ENCODE measurements around the gene PPM1L.
"Not testable (repeated sequence)": the region's sequence is repeated elsewhere in the genome, so short reads cannot be mapped to it uniquely, and the experiment has no call there.

PPM1L gene

GRCh38 chr3:160992712-160993111 is 236.7 kb downstream of the PPM1L start:
- no peak for DNase-seq

- DNase-seq, result no peak
Observed at GRCh38 chr3:160996811-160997210, 240.8 kb downstream of the PPM1L start.

DNA sequence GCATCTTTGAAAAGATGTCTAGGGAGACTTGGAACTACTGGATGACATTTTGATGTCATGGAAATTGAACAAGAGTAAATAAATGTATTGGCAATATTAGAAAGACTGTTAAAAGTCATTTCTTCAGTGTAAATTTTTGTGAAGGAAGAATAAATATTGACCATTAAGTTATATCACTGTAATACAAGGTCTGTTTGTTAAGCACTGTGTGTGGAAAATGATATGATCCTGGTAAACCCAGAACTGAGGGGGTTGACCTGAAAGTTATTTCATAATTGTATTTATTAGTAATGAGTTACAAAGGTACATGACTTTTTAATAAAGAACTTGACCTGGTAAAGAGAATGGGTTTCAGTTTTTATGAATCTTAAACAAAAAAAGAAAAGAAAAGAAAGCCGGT is 242.6 kb downstream of the PPM1L start:
- no peak for DNase-seq

DNA sequence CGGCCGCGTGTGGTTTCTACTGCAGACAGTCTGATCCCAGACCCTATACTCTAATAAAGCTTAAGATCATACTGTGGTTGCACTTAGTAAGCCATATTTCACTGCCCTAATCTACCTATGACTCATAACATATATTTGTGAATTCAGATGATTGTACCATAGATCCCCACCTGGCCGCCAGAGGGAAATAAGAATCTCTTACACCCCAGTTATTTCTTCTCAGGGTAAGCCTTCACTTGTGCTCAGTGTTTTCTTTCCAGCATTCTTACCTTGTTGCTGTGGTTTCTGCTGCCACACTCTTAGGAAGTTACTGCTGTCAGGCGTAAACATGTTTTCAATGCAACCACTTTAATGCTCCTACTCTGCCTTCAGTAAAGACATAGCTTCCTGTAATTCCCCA is 243.2 kb downstream of the PPM1L start:
- no peak for DNase-seq

GRCh38 chr3:161008086-161008485 is 252.1 kb downstream of the PPM1L start:
- no peak for DNase-seq

GRCh38 chr3:161010151-161010550 is 254.1 kb downstream of the PPM1L start:
- not testable (repeated sequence) for DNase-seq

- DNase-seq, result no peak
Observed at GRCh38 chr3:161014843-161015749, 259.1 kb downstream of the PPM1L start.

DNA sequence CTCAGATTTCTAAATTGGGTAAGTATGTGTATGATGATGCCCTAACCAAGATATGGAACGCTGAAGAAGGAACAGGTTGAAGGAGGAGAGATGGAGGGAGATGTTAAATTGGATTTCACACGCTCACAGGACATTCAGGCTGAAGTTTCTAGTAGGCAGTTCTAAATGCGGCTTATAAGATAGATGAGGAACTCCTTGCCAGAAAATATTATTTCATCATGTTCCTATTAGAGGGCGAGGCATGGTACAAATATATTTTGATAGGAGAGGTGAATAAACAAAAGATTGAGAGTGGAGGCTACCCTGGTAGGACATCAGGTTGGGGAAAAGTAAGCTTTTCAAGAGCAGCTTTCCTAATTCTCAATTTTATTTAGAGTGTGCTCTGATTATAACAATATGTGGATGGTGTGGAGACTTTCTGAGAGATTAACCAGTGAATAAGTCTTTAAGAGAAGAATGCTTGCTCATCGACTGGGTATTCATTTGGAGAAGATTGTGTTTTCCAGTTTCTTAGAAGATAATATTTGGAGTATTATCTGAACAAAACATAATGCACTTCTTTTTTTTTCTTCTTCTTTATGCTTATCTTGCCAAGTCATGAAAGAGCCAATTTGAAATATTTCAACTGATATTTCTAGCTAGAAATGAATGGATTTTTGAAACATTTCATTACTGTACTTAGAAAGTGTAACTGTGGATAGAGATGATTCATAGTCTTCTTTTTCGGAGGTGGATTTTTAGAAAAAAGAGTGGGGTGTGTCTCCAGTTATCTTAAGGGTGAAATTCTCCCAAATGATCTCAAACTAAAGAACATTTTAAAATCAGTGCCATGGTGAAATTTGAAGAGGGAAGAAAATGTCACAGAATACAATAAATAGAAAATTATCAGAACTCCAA is 260.6 kb downstream of the PPM1L start:
- no peak for DNase-seq

- no peak for DNase-seq
Observed at GRCh38 chr3:161017971-161018370, 261.9 kb downstream of the PPM1L start.

DNA sequence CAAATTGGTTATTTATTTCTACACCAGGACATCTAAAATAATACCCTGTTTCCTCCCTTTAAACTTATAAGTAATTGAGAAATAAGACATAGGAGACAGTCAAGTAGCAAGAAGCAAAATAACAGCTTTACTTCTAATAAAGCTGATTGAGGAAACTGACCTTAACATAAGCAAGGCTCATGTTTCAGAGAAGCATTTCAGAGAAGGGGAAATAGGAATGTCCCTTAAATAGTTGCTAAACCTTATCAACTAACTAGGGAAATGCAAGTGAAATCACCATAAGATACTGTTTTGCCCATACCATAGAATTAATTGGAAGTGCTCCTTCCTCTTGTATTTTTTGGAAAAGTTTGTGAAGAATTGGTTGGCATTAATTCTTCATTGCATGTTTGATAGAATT is 264.2 kb downstream of the PPM1L start:
- peak; percentile 47 to 77 (median 73) for DNase-seq

DNA sequence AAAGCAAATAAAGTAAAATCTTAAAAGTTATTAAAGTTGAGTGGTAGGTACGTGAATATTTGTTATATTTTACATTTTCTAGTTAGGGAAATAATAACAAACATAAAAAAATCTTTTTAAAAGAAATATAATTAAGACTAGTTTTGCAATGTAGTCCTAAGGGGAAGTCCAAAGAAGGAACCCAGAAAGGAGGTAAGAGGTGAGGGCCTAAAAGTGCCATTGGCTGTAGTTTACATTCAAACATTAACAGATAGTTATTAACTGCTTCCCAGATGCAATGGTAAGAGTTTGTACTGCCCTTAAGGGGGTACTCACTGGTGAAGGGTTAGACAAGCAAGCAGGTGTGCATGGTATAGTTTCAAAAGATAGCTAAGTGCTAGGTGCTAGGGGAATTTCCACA is 269.9 kb downstream of the PPM1L start:
- peak in 2 of 3 donors; percentile 15 to 27 for DNase-seq

DNA sequence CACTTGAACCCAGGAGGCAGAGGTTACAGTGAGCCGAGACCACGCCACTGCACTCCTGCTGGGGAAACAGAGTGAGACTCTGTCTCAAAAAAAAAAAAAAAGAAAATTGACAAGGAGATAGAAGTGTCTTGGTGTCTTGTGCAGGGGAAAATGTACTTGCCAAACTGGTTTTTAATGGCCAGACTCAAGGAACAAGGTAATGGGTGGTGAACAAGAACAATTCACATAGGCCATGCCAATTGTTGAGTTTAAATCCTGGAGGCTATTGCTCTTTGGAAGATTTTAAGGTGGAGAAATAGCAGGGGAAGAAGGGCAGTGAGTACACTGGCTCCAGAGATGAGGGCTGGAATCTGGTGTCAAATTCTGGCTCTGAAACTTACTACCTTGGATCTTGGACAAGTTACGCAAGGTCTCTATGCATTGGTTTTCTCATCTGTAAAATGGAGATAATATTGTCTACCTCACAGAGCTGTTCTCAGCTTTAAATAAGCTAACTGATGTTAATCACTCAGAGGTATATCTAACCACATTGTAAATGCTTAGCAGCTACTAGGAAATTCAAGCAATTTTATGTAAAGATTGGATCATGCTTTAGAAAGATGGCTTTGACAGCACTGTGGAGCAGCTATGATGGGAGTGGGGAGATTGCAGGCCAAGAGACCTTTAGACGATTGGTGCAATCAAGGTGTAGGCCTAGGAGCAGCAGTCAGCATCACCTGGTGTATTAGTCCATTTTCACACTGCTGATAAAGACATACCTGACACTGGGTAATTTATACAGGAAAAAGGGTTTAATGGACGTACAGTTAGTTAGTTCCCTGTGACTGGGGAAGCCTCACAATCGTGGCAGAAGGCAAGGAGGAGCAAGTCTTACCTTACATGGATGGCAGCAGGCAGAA is 270.8 kb downstream of the PPM1L start:
- DNase-seq, result no peak

DNA sequence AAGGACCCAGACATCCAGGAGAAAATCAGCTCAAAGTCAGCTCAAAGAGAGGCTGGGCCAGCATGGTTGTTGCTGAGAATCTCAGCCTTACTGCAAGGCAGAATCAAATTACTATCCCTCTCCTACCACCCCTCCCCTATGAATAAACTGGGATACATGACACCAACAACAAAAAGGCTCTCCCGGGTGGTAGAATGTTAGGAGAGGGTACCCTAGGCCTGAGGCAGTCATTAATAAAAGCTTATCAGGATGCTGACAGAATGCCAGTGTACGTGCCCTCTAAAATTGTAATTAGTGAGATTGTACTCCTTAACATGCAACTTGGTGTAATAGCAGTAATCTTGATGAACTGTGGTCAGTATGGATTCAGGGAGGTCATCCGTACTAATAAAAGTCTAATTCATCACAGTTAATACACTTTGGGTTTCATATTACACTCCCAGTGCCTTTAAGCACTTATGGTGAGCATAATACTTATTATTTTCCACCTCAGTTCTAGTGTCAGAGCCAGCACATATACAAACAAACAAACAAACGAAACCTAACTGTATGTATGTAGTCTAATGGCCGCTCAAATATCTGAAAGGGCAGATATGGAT is 272.6 kb downstream of the PPM1L start:
- no peak for DNase-seq

DNA sequence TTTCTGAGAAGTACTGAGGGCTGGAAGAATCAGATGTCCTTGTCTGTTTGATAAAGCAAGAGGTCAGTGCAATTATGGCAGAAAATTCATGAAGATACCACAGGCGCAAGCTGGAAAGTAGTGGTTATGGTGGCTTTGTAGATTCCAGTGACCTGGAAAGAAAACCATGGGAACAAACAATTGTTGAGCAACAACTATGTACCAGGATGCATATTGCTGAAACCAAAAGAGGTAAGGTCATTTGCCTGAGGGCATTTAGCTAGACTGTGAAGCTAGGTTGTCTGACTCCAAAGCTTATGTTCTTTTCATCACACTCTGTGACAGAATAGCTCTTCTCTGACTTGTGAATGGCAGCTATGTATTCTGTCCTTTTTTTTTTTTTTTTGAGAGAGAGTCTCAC is 275.1 kb downstream of the PPM1L start:
- no peak for DNase-seq

DNA sequence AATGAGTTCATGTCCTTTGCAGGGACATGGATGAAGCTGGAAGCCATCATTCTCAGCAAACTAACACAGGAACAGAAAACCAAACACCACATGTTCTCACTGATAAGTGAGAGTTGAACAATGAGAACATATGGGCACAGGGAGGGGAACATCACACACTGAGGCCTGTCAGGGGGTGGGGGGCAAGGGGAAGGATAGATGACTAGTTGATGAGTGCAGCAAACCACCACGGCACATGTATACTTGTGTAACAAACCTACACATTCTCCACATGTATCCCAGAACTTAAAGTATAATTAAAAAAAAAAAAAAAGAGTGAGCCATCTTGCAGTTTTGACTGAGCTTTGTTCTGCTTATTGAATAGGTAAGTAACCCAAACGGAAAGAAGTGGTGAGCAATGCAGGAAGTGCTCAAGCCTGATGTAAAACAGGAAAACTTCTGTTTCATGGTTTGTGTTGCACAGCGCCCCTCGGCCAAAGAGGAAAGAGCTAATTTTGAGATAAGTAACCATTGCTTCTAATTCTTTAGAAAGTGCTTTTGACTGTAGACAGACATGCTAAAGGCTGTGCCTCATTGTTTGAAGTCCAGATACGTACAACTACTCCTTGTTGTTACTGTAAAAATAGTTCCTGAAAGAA is 279.0 kb downstream of the PPM1L start:
- peak; percentile 60 to 78 (median 70) for DNase-seq

- DNase-seq, result peak; percentile 67 to 96 (median 94)
Observed at GRCh38 chr3:161035711-161036110, 279.7 kb downstream of the PPM1L start.

DNA sequence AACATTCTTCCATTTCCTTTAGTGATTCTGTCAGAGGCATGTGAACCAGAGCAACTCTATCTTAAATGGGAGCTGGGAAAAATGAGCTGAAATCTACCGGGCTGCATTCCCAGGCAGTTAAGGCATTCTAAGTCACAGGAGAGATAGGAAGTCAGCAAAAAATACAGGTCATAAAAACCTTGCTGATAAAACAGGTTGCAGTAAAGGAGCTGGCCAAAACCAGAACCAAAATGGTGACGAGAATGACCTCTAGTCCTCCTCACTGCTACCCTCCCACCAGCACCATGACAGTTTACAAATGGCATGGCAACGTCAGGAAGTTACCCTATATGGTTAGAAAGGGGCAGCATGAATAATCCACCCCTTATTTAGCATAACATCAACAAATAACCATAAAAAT is 282.7 kb downstream of the PPM1L start:
- no peak for DNase-seq

- no peak for DNase-seq
Observed at GRCh38 chr3:161042023-161042501, 286.0 kb downstream of the PPM1L start.

DNA sequence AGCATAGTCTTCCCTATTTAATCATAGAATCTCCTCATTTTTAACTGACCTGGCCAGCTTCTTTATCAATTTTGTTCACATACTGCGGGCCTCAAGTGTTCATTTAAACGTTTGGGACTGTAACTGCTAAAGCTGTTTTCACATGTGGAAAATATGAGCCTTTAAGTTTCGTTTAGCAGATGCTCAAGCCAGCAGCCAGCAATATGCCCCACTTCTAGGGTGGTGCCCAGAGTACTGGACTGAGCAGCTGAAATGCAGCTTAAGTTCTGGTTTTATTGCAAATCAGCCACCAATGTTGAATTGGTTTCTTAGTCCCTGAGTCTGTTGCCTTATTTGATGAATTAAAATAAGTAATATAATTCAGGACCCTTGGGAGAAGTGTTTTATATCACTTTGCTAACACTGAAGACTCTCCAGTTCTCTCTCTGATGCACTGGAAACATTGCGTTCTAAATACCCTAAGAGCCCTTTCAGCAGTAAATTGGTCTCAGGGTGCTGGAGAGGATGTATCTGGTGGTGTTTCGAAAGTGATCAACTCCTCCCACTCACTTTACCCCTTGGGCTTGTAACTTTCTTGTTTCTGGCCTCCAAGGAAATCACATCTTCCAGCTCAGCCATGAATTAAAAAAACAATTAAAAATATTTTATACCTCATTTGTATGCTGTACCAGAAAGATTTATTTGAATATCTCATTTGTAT is 287.5 kb downstream of the PPM1L start:
- DNase-seq, result no peak

GRCh38 chr3:161049683-161050248 is 293.7 kb downstream of the PPM1L start:
- DNase-seq, result no peak

DNA sequence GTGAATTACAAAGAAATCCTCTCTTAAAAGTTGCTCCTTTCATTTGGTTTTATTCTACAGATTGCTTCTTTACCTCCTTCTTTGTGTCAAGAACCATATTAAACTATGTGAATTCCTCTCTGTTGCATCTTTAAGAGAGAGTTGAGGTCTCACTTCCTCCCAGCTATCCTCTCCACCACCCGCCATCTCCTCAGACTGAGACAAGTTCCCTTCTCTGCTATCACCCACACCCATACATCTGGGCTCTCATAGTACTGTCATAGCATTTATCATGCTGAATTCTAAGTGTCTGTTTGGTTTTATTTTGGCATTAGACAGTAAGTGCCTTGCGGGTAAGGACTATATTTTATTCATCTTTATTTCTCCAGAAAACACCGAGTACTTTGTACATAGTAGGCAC is 294.9 kb downstream of the PPM1L start:
- no peak for DNase-seq

Data from suppressor macrophage treated with lipopolysaccharide for 1 hour (primary cell).